HG02571 (cell line): ENCODE data around the gene ADM2.
"Not testable (repeated sequence)": the region's sequence is repeated elsewhere in the genome, so short reads cannot be mapped to it uniquely, and the experiment has no call there.

Experiments
- ATAC-seq: cut with Tn5 transposase; IDR thresholded peaks from one replicate; pipeline ENCODE4 v1.9.1; 2021; ENCODE audit warnings: mild to moderate bottlenecking, moderate library complexity; ENCODE audit not compliant: unreplicated experiment

ADM2 gene

GRCh38 chr22:50481440-50482106 is at the start of gene ADM2:
ADM2 (plus strand) TSS chr22:50481543; CDS start chr22:50481848, 305 bp downstream.
- ATAC-seq = no peak

GRCh38 chr22:50432131-50432876 is 49.0 kb upstream of the ADM2 start:
- ATAC-seq = no peak

- not testable (repeated sequence) for ATAC-seq
Observed at GRCh38 chr22:50432877-50433510, 48.3 kb upstream of the ADM2 start.

- ATAC-seq = no peak
Observed at GRCh38 chr22:50434849-50435248, 46.5 kb upstream of the ADM2 start.

- no peak for ATAC-seq
Observed at GRCh38 chr22:50435291-50436014, 45.9 kb upstream of the ADM2 start.

GRCh38 chr22:50436015-50436830 is 45.1 kb upstream of the ADM2 start:
- ATAC-seq = no peak

GRCh38 chr22:50436841-50437341 is 44.5 kb upstream of the ADM2 start:
- ATAC-seq = no peak

- ATAC-seq = no peak
Observed at GRCh38 chr22:50437511-50438304, 43.6 kb upstream of the ADM2 start.

GRCh38 chr22:50438305-50439275 is 42.8 kb upstream of the ADM2 start:
- ATAC-seq = no peak

- no peak for ATAC-seq
Observed at GRCh38 chr22:50439314-50439870, 42.0 kb upstream of the ADM2 start.

- ATAC-seq = no peak
Observed at GRCh38 chr22:50439871-50440331, 41.4 kb upstream of the ADM2 start.

GRCh38 chr22:50440544-50441249 is 40.6 kb upstream of the ADM2 start:
- no peak for ATAC-seq

- ATAC-seq = no peak
Observed at GRCh38 chr22:50441428-50441993, 39.8 kb upstream of the ADM2 start.

GRCh38 chr22:50443197-50443596 is 38.1 kb upstream of the ADM2 start:
- no peak for ATAC-seq

GRCh38 chr22:50443801-50444625 is 37.3 kb upstream of the ADM2 start:
- ATAC-seq = no peak

- ATAC-seq = no peak
Observed at GRCh38 chr22:50444663-50445062, 36.7 kb upstream of the ADM2 start.
